Measurements from ENCODE around the gene SLMAP. TPM values are rescaled to one million over a fixed set of nuclear protein-coding genes. Genes with fewer than 3 reads are reported as not detected.

Gene SLMAP
- total and polyA plus RNA-seq, 2 experiments from 2014 or later = 32.1 to 73.0 TPM

DNA sequence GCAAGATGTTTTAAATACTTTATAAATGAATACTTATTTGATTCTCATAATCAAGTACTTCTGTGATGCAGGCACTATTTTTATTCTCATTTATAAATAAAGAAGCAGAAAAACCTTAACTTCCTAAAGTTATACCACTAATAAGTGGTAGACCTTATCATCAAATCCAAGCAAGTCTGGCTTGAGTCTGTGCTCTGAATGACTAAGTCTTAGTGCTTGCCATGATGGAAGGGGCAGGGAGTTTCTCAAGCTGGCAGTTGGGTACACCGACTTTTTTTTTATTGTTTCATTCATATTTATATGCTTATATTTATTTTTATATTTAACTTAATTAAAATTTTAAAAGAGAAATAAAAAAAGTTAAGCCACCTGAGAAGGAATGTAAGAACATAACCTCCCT lies 23.6 kb downstream of the SLMAP start (continued):
- TF ChIP-seq, protein P1, sequence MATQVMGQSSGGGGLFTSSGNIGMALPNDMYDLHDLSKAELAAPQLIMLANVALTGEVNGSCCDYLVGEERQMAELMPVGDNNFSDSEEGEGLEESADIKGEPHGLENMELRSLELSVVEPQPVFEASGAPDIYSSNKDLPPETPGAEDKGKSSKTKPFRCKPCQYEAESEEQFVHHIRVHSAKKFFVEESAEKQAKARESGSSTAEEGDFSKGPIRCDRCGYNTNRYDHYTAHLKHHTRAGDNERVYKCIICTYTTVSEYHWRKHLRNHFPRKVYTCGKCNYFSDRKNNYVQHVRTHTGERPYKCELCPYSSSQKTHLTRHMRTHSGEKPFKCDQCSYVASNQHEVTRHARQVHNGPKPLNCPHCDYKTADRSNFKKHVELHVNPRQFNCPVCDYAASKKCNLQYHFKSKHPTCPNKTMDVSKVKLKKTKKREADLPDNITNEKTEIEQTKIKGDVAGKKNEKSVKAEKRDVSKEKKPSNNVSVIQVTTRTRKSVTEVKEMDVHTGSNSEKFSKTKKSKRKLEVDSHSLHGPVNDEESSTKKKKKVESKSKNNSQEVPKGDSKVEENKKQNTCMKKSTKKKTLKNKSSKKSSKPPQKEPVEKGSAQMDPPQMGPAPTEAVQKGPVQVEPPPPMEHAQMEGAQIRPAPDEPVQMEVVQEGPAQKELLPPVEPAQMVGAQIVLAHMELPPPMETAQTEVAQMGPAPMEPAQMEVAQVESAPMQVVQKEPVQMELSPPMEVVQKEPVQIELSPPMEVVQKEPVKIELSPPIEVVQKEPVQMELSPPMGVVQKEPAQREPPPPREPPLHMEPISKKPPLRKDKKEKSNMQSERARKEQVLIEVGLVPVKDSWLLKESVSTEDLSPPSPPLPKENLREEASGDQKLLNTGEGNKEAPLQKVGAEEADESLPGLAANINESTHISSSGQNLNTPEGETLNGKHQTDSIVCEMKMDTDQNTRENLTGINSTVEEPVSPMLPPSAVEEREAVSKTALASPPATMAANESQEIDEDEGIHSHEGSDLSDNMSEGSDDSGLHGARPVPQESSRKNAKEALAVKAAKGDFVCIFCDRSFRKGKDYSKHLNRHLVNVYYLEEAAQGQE (IDR thresholded peaks at IDR 0.05; ENCODE audit: unreplicated experiment) = no peak
- TF ChIP-seq ZNF114 (CRISPR knock-in tag; IDR thresholded peaks at IDR 0.05) (no peak), EZH2phosphoT487 (IDR thresholded peaks at IDR 0.05; ENCODE audit: unreplicated experiment) (no peak), NANOG (IDR thresholded peaks at IDR 0.05; ENCODE audit: borderline replicate concordance) (no peak), CREB1 (CRISPR knock-in tag; IDR thresholded peaks at IDR 0.05; ENCODE audit: low read depth) (no peak), ZNF331 (CRISPR knock-in tag; IDR thresholded peaks at IDR 0.05; ENCODE audit: low read depth) (no peak), EZH2 (IDR thresholded peaks at IDR 0.05; ENCODE audit: low read depth, unreplicated experiment) (no peak), POLR2AphosphoS5 (IDR thresholded peaks at IDR 0.05; ENCODE audit: low read depth) (no peak), JUNB (IDR thresholded peaks at IDR 0.05; ENCODE audit: unreplicated experiment) (no peak)
- TF ChIP-seq, protein P2, sequence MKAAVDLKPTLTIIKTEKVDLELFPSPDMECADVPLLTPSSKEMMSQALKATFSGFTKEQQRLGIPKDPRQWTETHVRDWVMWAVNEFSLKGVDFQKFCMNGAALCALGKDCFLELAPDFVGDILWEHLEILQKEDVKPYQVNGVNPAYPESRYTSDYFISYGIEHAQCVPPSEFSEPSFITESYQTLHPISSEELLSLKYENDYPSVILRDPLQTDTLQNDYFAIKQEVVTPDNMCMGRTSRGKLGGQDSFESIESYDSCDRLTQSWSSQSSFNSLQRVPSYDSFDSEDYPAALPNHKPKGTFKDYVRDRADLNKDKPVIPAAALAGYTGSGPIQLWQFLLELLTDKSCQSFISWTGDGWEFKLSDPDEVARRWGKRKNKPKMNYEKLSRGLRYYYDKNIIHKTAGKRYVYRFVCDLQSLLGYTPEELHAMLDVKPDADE (IDR thresholded peaks at IDR 0.05) = no peak
- TF ChIP-seq, protein P3, sequence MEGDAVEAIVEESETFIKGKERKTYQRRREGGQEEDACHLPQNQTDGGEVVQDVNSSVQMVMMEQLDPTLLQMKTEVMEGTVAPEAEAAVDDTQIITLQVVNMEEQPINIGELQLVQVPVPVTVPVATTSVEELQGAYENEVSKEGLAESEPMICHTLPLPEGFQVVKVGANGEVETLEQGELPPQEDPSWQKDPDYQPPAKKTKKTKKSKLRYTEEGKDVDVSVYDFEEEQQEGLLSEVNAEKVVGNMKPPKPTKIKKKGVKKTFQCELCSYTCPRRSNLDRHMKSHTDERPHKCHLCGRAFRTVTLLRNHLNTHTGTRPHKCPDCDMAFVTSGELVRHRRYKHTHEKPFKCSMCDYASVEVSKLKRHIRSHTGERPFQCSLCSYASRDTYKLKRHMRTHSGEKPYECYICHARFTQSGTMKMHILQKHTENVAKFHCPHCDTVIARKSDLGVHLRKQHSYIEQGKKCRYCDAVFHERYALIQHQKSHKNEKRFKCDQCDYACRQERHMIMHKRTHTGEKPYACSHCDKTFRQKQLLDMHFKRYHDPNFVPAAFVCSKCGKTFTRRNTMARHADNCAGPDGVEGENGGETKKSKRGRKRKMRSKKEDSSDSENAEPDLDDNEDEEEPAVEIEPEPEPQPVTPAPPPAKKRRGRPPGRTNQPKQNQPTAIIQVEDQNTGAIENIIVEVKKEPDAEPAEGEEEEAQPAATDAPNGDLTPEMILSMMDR (conservative IDR thresholded peaks at IDR 0.05; ENCODE audit: low read depth in 2 of 2) = no peak

DNA sequence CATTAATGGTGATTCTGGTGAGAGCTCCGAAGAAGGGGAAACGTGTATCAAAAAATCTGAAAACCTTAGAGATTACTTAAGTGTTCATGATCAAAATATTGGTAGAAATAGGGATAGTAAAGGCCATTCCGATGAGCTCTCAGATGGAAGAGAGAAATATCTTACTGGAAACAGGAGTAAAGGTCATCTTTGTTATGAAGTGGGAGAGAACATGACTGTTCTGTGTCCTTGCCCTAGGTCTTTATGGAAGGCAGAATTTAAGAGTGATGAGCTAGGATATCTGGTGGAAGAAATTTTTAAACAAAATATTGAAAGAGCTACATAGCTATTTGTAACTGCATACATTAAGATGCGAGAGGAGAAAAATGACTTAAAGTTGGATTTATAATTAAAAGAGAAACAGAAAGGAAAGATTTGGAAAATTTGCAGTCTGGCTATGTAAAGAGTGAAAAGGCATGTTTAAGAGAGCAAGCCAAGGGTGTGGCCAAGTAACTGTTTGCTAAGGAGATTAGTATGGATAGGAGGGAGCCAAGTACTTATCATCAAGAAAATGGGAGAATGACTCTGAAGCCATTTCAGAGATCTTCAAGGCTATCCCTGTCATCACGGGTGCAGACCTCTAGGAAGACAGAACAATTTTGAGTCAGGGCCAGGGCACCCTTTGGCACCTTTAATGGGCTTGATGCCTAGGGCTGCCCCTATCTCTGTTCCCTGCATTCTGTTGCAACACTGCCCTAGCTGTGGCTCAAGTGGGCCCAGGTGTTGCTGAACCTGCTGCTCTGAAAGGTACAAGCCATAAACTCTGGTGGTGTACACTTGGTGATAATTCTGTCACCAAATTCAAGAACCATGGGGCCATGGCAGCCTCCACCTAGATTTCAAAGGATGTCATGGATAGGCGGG lies 27.3 kb downstream of the SLMAP start:
- H3K4me3 Mint-ChIP-seq = no peak overlapping the region
- H3K4me1 ChIP-seq (ENCODE audit: insufficient read depth) = peaks cover 12% of the 10 kb centered on the region
- no peaks in the 10 kb centered on the region for H3K4me1 Mint-ChIP-seq
- H4K20me1 ChIP-seq (replicated peaks; ENCODE audit: insufficient read depth) = peaks cover 49% of the 10 kb centered on the region
- no peak overlapping the region for H3K4me2 ChIP-seq
- peaks cover 96% of the 10 kb centered on the region for H3K79me2 ChIP-seq (replicated peaks; ENCODE audit: insufficient read depth)
- no peak overlapping the region for H3K4me3 ChIP-seq
- no peaks in the 10 kb centered on the region for H3K9me3 Mint-ChIP-seq
- no peaks in the 10 kb centered on the region for H3F3A ChIP-seq (replicated peaks; ENCODE audit: low read depth)
- ATAC-seq (no peak), DNase-seq (ENCODE audit: low spot score) (no peak)
- no peaks in the 10 kb centered on the region for H3K27me3 Mint-ChIP-seq (ENCODE audit: insufficient read depth, low read depth, poor library complexity)
- H3K9me2 ChIP-seq (ENCODE audit: insufficient read depth) = no peaks in the 10 kb centered on the region
- H3K27ac Mint-ChIP-seq = no peak overlapping the region
- H3K27me3 ChIP-seq (ENCODE audit: insufficient read depth) = no peaks in the 10 kb centered on the region
- H3K36me3 ChIP-seq (ENCODE audit: insufficient read depth) = no peaks in the 10 kb centered on the region
- H3K27ac ChIP-seq (ENCODE audit: low read depth) = no peak overlapping the region
- H2AFZ ChIP-seq = no peak overlapping the region
- H3K36me3 Mint-ChIP-seq (ENCODE audit: low read depth) = no peaks in the 10 kb centered on the region
- no peak for TF ChIP-seq ZNF114 (CRISPR knock-in tag; IDR thresholded peaks at IDR 0.05)
- no peak for TF ChIP-seq STAT1 (IDR thresholded peaks at IDR 0.05; ENCODE audit: unreplicated experiment)
- no peak for TF ChIP-seq POLR2AphosphoS5 (IDR thresholded peaks at IDR 0.05; ENCODE audit: low read depth)
- TF ChIP-seq NANOG (IDR thresholded peaks at IDR 0.05; ENCODE audit: borderline replicate concordance) = no peak
- no peak for TF ChIP-seq ZNF331 (CRISPR knock-in tag; IDR thresholded peaks at IDR 0.05; ENCODE audit: low read depth)
- no peak for TF ChIP-seq CREB1 (CRISPR knock-in tag; IDR thresholded peaks at IDR 0.05; ENCODE audit: low read depth)
- no peak for TF ChIP-seq EZH2 (IDR thresholded peaks at IDR 0.05; ENCODE audit: low read depth, unreplicated experiment)
- TF ChIP-seq, protein P3 (conservative IDR thresholded peaks at IDR 0.05; ENCODE audit: low read depth in 2 of 2) = no peak
- TF ChIP-seq, protein P2 (IDR thresholded peaks at IDR 0.05) = no peak
